Measurements from ENCODE around the gene NAE1. TPM values are rescaled to one million over a fixed set of nuclear protein-coding genes. Genes with fewer than 3 reads are reported as not detected.
A peak's percentile ranks its signal among the peaks of the same experiment; 100 is the strongest.

Gene NAE1
- polyA plus RNA-seq (2013) = 61.0 TPM

DNA sequence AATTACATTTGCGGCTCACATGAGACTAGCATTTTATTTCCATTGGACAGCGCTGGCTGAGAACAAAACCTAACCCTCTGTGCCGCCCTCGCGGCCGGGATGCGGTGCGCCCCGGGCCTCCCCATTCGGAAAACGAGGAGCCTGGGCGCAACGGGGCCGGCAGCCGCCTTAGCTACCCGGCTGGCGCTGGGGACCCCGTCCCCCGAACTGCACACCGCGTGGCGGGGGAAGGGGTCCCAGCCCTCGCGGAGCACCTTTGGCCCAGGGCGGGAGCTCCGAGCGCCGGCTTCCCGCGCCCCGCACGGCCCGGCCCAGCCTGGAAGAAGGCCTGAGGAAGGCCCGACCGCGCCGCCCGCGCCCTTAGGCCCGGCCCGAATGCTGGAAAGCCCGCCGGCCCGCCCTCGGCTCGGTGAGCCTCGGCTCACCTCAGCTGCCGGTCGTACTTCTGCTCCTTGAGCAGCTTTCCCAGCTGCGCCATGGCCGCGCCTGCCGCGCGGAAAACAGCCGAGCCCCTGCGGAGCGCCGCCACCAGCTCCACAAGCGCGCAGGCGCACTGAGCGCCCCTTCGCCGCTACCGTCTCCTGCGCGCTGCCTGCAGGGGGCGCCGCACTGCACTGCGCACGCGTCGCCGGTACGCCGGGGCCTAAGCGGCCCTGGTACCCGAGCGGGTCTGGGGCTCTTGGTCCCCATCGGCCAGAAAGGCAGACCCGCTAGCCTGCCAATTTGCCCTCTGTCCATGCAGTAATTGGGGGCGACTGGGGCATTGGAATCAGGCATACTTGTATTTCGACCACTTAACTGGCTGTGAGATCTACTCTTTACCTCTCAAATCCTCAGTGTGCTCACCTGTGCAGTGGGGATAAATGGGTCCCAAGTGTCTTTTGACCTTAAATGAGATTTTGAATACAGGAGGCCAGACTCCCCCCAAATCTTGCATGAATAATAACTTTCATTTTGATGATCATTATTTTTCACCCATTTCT, at the start of gene NAE1:
Gene NAE1 (minus strand): TSS at position 555 of the 983 bp plus-strand sequence. CDS start 77 bp downstream, at position 478.
- under 1% methylated on average over 64 of the region's 84 CpGs for WGBS (ENCODE audit: insufficient coverage)
- Histone ChIP-seq H3K27me3 (replicated peaks in 2 of 5; ENCODE audit: control insufficient read depth in 4 of 5, insufficient read depth in 5 of 5, low read length in 4 of 5) (peaks cover 0 to 2% (median 0%) of the 10 kb centered on the region in 5 experiments), H3K9me3 (ENCODE audit: control extremely low read depth in 1 of 5, control insufficient read depth in 4 of 5, insufficient read depth in 2 of 5, low read depth in 1 of 5, low read length in 4 of 5) (no peaks in the 10 kb centered on the region), H3K36me3 (ENCODE audit: control insufficient read depth in 4 of 4, insufficient read depth in 4 of 4, low read length in 3 of 4) (peaks cover 0 to 18% (median 9%) of the 10 kb centered on the region in 4 experiments), H3K27ac (ENCODE audit: insufficient read depth in 1 of 2, low read depth in 1 of 2, low read length in 2 of 2, poor library complexity in 1 of 2, severe bottlenecking in 2 of 2) (peak within 1 kb of the TSS; percentile 40 to 80), H3K4me3 (ENCODE audit: control insufficient read depth in 1 of 7, extremely low read depth in 1 of 7, insufficient read depth in 4 of 7, low read depth in 2 of 7, low read length in 6 of 7) (peak within 1 kb of the TSS; percentile 60 to 81 (median 76)), H3K4me1 (ENCODE audit: control extremely low read depth in 1 of 4, control insufficient read depth in 4 of 4, insufficient read depth in 4 of 4, low read length in 3 of 4) (peaks cover 8 to 14% (median 11%) of the 10 kb centered on the region in 4 experiments)
- ChIA-PET POLR2A (interaction anchor here (0.7 to 0.8 kb wide), 2 partner anchors 13 to 37 kb away, joined by 3 to 6 read pairs; partner anchors contain the start of gene CA7), CTCF (interaction anchor here (0.6 to 5.6 kb wide), 26 partner anchors 9 to 169 kb away, joined by 3 to 91 read pairs (median 4); partner anchors contain the start of gene CA7)
- DNase-seq = peak; percentile 89 to 94 (median 92)

DNA sequence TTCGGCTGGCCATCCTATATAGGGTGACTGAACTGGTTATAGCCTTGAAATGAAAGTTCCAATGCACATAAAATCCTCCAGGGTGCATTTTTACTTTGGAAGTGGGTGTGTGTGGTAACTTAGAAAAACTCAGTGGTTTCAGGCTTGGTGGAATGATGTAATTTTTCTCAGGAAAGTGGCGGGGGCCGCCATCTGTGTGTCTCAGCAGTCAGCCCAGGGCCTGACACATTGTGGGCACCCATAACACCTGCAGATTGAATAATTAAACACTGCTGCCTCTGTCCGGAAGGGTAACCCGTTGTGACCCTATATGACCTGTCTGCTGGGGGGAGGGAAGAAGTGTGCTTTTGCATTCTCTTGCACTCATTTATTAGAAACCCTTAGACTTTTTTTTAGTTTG, 47.3 kb upstream of the NAE1 start:
- Histone ChIP-seq H3K9me3 (ENCODE audit: control extremely low read depth in 1 of 5, control insufficient read depth in 4 of 5, insufficient read depth in 2 of 5, low read depth in 1 of 5, low read length in 4 of 5) (no peaks in the 10 kb centered on the region), H3K27ac (ENCODE audit: insufficient read depth in 1 of 2, low read depth in 1 of 2, low read length in 2 of 2, poor library complexity in 1 of 2, severe bottlenecking in 2 of 2) (no peak overlapping the region), H3K36me3 (ENCODE audit: control insufficient read depth in 4 of 4, insufficient read depth in 4 of 4, low read length in 3 of 4) (peaks cover 0 to 2% (median 0%) of the 10 kb centered on the region in 4 experiments), H3K4me3 (ENCODE audit: control insufficient read depth in 1 of 7, extremely low read depth in 1 of 7, insufficient read depth in 4 of 7, low read depth in 2 of 7, low read length in 6 of 7) (no peak overlapping the region), H3K27me3 (replicated peaks in 2 of 5; ENCODE audit: control insufficient read depth in 4 of 5, insufficient read depth in 5 of 5, low read length in 4 of 5) (no peaks in the 10 kb centered on the region), H3K4me1 (ENCODE audit: control extremely low read depth in 1 of 4, control insufficient read depth in 4 of 4, insufficient read depth in 4 of 4, low read length in 3 of 4) (peaks cover 6 to 44% (median 36%) of the 10 kb centered on the region in 4 experiments)
- DNase-seq = peak; percentile 46 to 82 (median 81)
- ChIA-PET CTCF (interaction anchor here (0.7 to 1.3 kb wide), 4 partner anchors 12 to 48 kb away, joined by 3 to 4 read pairs (median 3); partner anchors contain the start of gene NAE1), POLR2A (no interaction called here)
- 83% methylated on average over 1 of the region's 5 CpGs for WGBS (ENCODE audit: insufficient coverage)

DNA sequence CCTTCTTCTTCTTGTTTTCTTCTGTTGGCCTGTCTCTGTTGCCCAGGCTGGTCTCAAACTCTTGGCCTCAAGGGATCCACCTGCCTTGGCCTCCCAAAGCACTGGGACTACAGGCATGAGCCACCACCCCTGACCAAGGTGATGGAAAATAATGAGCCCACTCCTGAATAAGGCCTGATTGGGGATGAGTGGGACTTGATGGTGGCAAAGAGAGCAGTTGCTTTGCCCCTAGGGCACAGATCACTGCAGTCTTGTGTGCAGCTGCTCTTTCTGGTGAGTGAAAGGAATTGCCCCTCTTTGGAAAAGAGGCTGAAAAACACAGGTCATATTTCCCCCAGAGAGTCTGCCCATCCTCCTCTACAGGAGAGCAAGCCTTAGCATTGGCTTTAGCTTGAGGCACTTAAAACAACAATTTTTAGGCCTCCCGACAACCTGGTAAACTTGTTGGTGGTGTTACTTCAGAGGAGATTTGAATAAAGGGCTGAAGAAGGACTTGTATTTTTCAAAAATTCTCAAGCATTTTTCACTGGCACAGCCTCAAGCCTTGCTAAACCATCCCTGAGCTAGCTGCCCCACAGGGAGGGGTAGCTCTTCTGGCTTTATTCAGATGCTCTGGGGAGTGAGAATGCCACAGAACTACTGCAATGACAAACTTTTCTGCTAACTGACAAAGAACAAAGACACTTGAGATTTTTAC, 43.5 kb upstream of the NAE1 start:
- ChIA-PET CTCF (interaction anchor here (0.7 to 2.8 kb wide), 8 partner anchors 18 to 134 kb away, joined by 3 to 16 read pairs (median 3); partner anchors contain the start of gene NAE1), POLR2A (no interaction called here)
- Histone ChIP-seq H3K4me1 (ENCODE audit: control extremely low read depth in 1 of 4, control insufficient read depth in 4 of 4, insufficient read depth in 4 of 4, low read length in 3 of 4) (peaks cover 6 to 32% (median 20%) of the 10 kb centered on the region in 4 experiments), H3K36me3 (ENCODE audit: control insufficient read depth in 4 of 4, insufficient read depth in 4 of 4, low read length in 3 of 4) (no peaks in the 10 kb centered on the region), H3K4me3 (ENCODE audit: control insufficient read depth in 1 of 7, extremely low read depth in 1 of 7, insufficient read depth in 4 of 7, low read depth in 2 of 7, low read length in 6 of 7) (no peak overlapping the region), H3K27me3 (replicated peaks in 2 of 5; ENCODE audit: control insufficient read depth in 4 of 5, insufficient read depth in 5 of 5, low read length in 4 of 5) (no peaks in the 10 kb centered on the region), H3K27ac (ENCODE audit: insufficient read depth in 1 of 2, low read depth in 1 of 2, low read length in 2 of 2, poor library complexity in 1 of 2, severe bottlenecking in 2 of 2) (no peak overlapping the region), H3K9me3 (ENCODE audit: control extremely low read depth in 1 of 5, control insufficient read depth in 4 of 5, insufficient read depth in 2 of 5, low read depth in 1 of 5, low read length in 4 of 5) (no peaks in the 10 kb centered on the region)
- peak in 2 of 3 donors; percentile 31 to 51 for DNase-seq
- no CpG with 5 or more reads among the region's 1 CpG for WGBS (ENCODE audit: insufficient coverage)

DNA sequence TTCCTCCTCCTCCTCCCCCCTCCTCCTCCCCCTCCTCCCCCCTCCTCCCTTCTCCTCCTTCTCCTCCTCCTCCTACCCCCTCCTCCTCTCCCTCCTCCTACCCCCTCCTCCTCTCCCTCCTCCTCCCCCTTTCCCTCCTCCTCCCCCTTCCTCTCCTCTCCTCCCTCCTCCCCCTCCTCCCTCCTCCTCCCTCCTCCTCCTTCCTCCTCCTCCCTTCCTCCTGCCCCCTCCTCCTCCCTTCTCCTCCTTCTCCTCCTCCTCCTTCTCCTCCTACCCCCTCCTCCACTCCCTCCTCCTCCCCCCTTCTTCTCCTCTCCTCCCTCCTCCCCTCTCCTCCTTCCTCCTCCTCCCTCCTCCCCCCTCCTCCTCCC, 42.9 kb upstream of the NAE1 start:
- ChIA-PET POLR2A (no interaction called here), CTCF (interaction anchor here (0.6 to 2.8 kb wide), 19 partner anchors 12 to 213 kb away, joined by 3 to 16 read pairs (median 4); partner anchors contain the start of gene NAE1)
- H3K4me1 ChIP-seq (ENCODE audit: control extremely low read depth in 1 of 4, control insufficient read depth in 4 of 4, insufficient read depth in 4 of 4, low read length in 3 of 4) = peaks cover 5 to 30% (median 19%) of the 10 kb centered on the region in 4 experiments
- no peaks in the 10 kb centered on the region for H3K27me3 ChIP-seq (replicated peaks in 2 of 5; ENCODE audit: control insufficient read depth in 4 of 5, insufficient read depth in 5 of 5, low read length in 4 of 5)
- no peaks in the 10 kb centered on the region for H3K9me3 ChIP-seq (ENCODE audit: control extremely low read depth in 1 of 5, control insufficient read depth in 4 of 5, insufficient read depth in 2 of 5, low read depth in 1 of 5, low read length in 4 of 5)
- H3K4me3 ChIP-seq (ENCODE audit: control insufficient read depth in 1 of 7, extremely low read depth in 1 of 7, insufficient read depth in 4 of 7, low read depth in 2 of 7, low read length in 6 of 7) = no peak overlapping the region
- no peaks in the 10 kb centered on the region for H3K36me3 ChIP-seq (ENCODE audit: control insufficient read depth in 4 of 4, insufficient read depth in 4 of 4, low read length in 3 of 4)
- DNase-seq = no peak
- no peak overlapping the region for H3K27ac ChIP-seq (ENCODE audit: insufficient read depth in 1 of 2, low read depth in 1 of 2, low read length in 2 of 2, poor library complexity in 1 of 2, severe bottlenecking in 2 of 2)

DNA sequence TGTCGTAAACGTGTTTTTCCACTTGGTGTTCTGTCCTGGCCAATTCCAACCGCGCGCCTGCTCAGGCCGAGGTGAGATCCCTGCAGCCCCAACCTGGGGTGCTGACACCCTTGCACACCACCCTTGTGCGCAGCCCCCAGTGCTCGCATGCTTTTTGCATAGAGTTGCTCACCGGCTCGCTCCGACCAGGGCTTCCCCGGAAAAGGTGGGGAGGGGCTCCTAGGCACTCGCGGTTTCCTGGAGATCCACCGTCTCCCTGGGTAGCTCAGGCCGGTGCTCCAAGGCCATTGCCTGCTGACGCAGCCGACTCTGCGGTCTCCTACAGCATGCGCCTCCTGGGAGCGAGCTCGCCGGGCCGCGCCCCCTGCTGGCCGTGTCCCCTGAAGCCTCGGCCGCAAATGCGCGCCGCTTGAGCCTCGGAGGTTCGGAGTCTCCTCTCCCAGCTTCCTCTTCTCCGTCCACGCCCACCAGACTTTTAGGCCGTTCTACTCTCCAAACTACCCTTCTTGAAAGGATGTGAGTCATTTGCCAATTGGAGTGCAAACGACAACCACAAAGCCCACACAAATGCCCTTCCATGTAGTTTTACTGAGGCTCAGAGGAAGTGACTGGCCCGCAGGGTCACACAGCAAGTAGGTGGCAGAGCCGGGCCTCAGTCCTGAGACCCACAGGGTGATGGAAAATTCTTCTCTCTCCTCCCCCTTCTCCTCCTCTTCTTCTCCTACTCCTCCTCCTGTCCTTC, 42.3 kb upstream of the NAE1 start:
- H3K27me3 ChIP-seq (replicated peaks in 2 of 5; ENCODE audit: control insufficient read depth in 4 of 5, insufficient read depth in 5 of 5, low read length in 4 of 5) = no peaks in the 10 kb centered on the region
- H3K4me1 ChIP-seq (ENCODE audit: control extremely low read depth in 1 of 4, control insufficient read depth in 4 of 4, insufficient read depth in 4 of 4, low read length in 3 of 4) = peaks cover 0 to 24% (median 14%) of the 10 kb centered on the region in 4 experiments
- 4% methylated on average over 27 of the region's 39 CpGs for WGBS (ENCODE audit: insufficient coverage)
- ChIA-PET CTCF (interaction anchor here (0.6 to 2.8 kb wide), 19 partner anchors 11 to 265 kb away, joined by 3 to 16 read pairs (median 4); partner anchors contain the start of gene NAE1), POLR2A (no interaction called here)
- DNase-seq = peak; percentile 99 to 100 (median 100)
- H3K4me3 ChIP-seq (ENCODE audit: control insufficient read depth in 1 of 7, extremely low read depth in 1 of 7, insufficient read depth in 4 of 7, low read depth in 2 of 7, low read length in 6 of 7) = peak overlapping the region in 5 of 7 experiments; percentile 32 to 71 (median 45)
- H3K36me3 ChIP-seq (ENCODE audit: control insufficient read depth in 4 of 4, insufficient read depth in 4 of 4, low read length in 3 of 4) = no peaks in the 10 kb centered on the region
- H3K9me3 ChIP-seq (ENCODE audit: control extremely low read depth in 1 of 5, control insufficient read depth in 4 of 5, insufficient read depth in 2 of 5, low read depth in 1 of 5, low read length in 4 of 5) = no peaks in the 10 kb centered on the region
- H3K27ac ChIP-seq (ENCODE audit: insufficient read depth in 1 of 2, low read depth in 1 of 2, low read length in 2 of 2, poor library complexity in 1 of 2, severe bottlenecking in 2 of 2) = peak overlapping the region in 1 of 2 experiments; percentile 40

DNA sequence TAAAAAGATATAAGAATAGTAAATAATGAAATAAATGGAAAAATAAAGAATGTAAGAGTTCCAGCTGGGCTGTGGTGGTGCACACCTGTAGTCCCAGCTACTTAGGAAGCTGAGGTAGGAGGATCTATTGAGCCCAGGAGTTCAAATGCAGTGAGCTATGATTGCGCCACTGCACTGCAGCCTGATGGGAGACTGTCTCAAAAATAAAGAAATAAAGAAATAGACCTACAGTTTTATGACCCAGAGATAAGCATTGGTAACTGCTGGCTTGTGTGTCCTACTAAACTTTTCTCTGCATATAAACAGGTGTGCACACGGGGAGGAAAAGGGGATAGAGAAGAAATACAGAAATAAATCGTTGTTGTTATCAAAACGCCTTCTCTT, 41.8 kb upstream of the NAE1 start:
- Histone ChIP-seq H3K27me3 (replicated peaks in 2 of 5; ENCODE audit: control insufficient read depth in 4 of 5, insufficient read depth in 5 of 5, low read length in 4 of 5) (no peaks in the 10 kb centered on the region), H3K4me1 (ENCODE audit: control extremely low read depth in 1 of 4, control insufficient read depth in 4 of 4, insufficient read depth in 4 of 4, low read length in 3 of 4) (peaks cover 0 to 20% (median 11%) of the 10 kb centered on the region in 4 experiments), H3K4me3 (ENCODE audit: control insufficient read depth in 1 of 7, extremely low read depth in 1 of 7, insufficient read depth in 4 of 7, low read depth in 2 of 7, low read length in 6 of 7) (peak overlapping the region in 3 of 7 experiments; percentile 32 to 71 (median 50)), H3K9me3 (ENCODE audit: control extremely low read depth in 1 of 5, control insufficient read depth in 4 of 5, insufficient read depth in 2 of 5, low read depth in 1 of 5, low read length in 4 of 5) (no peaks in the 10 kb centered on the region), H3K27ac (ENCODE audit: insufficient read depth in 1 of 2, low read depth in 1 of 2, low read length in 2 of 2, poor library complexity in 1 of 2, severe bottlenecking in 2 of 2) (peak overlapping the region in 1 of 2 experiments; percentile 40), H3K36me3 (ENCODE audit: control insufficient read depth in 4 of 4, insufficient read depth in 4 of 4, low read length in 3 of 4) (no peaks in the 10 kb centered on the region)
- DNase-seq = peak in 1 of 3 donors; percentile 35
- CTCF ChIA-PET = interaction anchor here (0.6 to 2.8 kb wide), 16 partner anchors 12 to 264 kb away, joined by 3 to 16 read pairs (median 4); partner anchors contain the start of gene NAE1
- POLR2A ChIA-PET = no interaction called here
- 52% methylated on average over 4 of the region's 4 CpGs for WGBS (ENCODE audit: insufficient coverage)
